Neuronal stem cell (in vitro differentiated cells): ENCODE measurements around the gene TLDC2.
"Not testable (repeated sequence)": the region's sequence is repeated elsewhere in the genome, so short reads cannot be mapped to it uniquely, and the experiment has no call there.

Experiments
- DNase-seq: peaks from one replicate; pipeline ENCODE4 v3.0.0-alpha.2; 2013; ENCODE audit warnings: low spot score
- H2AFZ ChIP-seq: one replicate; pipeline ENCODE4 v1.6.1; 2013; ENCODE audit warnings: mild to moderate bottlenecking, low read length, inconsistent platforms
- H2AK5ac ChIP-seq: 2 replicates; pipeline ENCODE4 v1.6.1; 2013; ENCODE audit warnings: low read depth, mild to moderate bottlenecking, inconsistent platforms, low read length, moderate library complexity, mixed read lengths
- H2BK120ac ChIP-seq: 2 replicates; pipeline ENCODE4 v1.6.1; 2013; ENCODE audit warnings: low read depth, mild to moderate bottlenecking, inconsistent platforms, low read length, moderate library complexity, mixed read lengths
- H2BK12ac ChIP-seq: one replicate; pipeline ENCODE4 v1.6.1; 2013; ENCODE audit warnings: low read length, inconsistent platforms
- H2BK15ac ChIP-seq: 2 replicates; pipeline ENCODE4 v1.6.1; 2013; ENCODE audit warnings: mild to moderate bottlenecking, low read length, inconsistent platforms, mixed read lengths
- H2BK5ac ChIP-seq: one replicate; pipeline ENCODE4 v1.6.1; 2013; ENCODE audit warnings: inconsistent platforms, mild to moderate bottlenecking, low read length, moderate library complexity
- H3K14ac ChIP-seq: one replicate; pipeline ENCODE4 v1.6.1; 2013; ENCODE audit warnings: low read length, inconsistent platforms
- H3K18ac ChIP-seq: 2 replicates; pipeline ENCODE4 v1.6.1; 2013; ENCODE audit warnings: low read length, inconsistent platforms
- H3K23ac ChIP-seq: 2 replicates; pipeline ENCODE4 v1.6.1; 2013; ENCODE audit warnings: low read depth, mild to moderate bottlenecking, mixed read lengths, low read length, inconsistent platforms; ENCODE audit not compliant: poor library complexity
- H3K27ac ChIP-seq: replicated peaks from 3 replicates; pipeline ENCODE4 v1.5.1; 2013; ENCODE audit warnings: low read length, inconsistent platforms
- H3K27me3 ChIP-seq, 3 experiments: 2 replicates each; pipeline ENCODE4 v1.6.1; 2013; ENCODE audit warnings: low read length in 3 of 3, mild to moderate bottlenecking in 2 of 3, inconsistent platforms in 1 of 3, low read depth in 1 of 3, mixed read lengths in 1 of 3, moderate library complexity in 1 of 3; ENCODE audit not compliant: control insufficient read depth in 3 of 3, insufficient read depth in 3 of 3
- H3K36me3 ChIP-seq, 2 donors: replicated peaks in 1 of 2; 2 replicates each; pipeline ENCODE4 v1.6.1; 2013; ENCODE audit warnings: low read length in 2 of 2; ENCODE audit not compliant: control insufficient read depth in 2 of 2, insufficient read depth in 2 of 2
- H3K4ac ChIP-seq: 2 replicates; pipeline ENCODE4 v1.6.1; 2013; ENCODE audit warnings: inconsistent platforms, mild to moderate bottlenecking, low read length, moderate library complexity
- H3K4me1 ChIP-seq, 2 donors: 1 replicate in 1 of 2; 2 replicates in 1 of 2; pipeline ENCODE4 v1.6.1; 2013; ENCODE audit warnings: low read length in 2 of 2, low read depth in 1 of 2; ENCODE audit not compliant: control insufficient read depth in 2 of 2, insufficient read depth in 1 of 2
- H3K4me2 ChIP-seq: one replicate; pipeline ENCODE4 v1.6.1; 2013; ENCODE audit warnings: mild to moderate bottlenecking, low read length, inconsistent platforms; ENCODE audit not compliant: insufficient read depth, poor library complexity, severe bottlenecking
- H3K4me3 ChIP-seq, 2 donors: 2 replicates each; pipeline ENCODE4 v1.5.1; 2013; ENCODE audit warnings: low read length in 2 of 2, mild to moderate bottlenecking in 2 of 2, inconsistent platforms in 1 of 2, moderate library complexity in 1 of 2
- H3K79me1 ChIP-seq: one replicate; pipeline ENCODE4 v1.6.1; 2013; ENCODE audit warnings: low read depth, mild to moderate bottlenecking, inconsistent platforms, low read length, moderate library complexity
- H3K9ac ChIP-seq: one replicate; pipeline ENCODE4 v1.6.1; 2013; ENCODE audit warnings: mild to moderate bottlenecking, low read depth, low read length, inconsistent platforms; ENCODE audit not compliant: poor library complexity
- H3K9me3 ChIP-seq, 2 donors: replicated peaks in 1 of 2; 2 replicates each; pipeline versions ENCODE3 to v1.6.1; 2013; ENCODE audit warnings: low read length in 2 of 2, mild to moderate bottlenecking in 2 of 2, inconsistent platforms in 1 of 2, low read depth in 1 of 2, mixed read lengths in 1 of 2, moderate library complexity in 1 of 2; ENCODE audit not compliant: control insufficient read depth in 2 of 2, insufficient read depth in 1 of 2
- H4K8ac ChIP-seq: one replicate; pipeline ENCODE4 v1.6.1; 2013; ENCODE audit warnings: low read depth, mild to moderate bottlenecking, inconsistent platforms, low read length, moderate library complexity
- H4K91ac ChIP-seq: one replicate; pipeline ENCODE4 v1.6.1; 2013; ENCODE audit warnings: low read length, low read depth, mild to moderate bottlenecking, inconsistent platforms; ENCODE audit not compliant: poor library complexity
- WGBS, 2 donors: extraction: QIAGEN DNeasy Blood & Tissue Kit; methylation state at CpG; one replicate each; pipeline ENCODE4 v1.1.7; 2013; ENCODE audit warnings: missing lambda C conversion rate in 2 of 2, mixed read lengths in 1 of 2; ENCODE audit not compliant: insufficient read length in 2 of 2, insufficient replicate concordance in 1 of 2; ENCODE audit errors: extremely low coverage in 2 of 2; 5-methylcytosine and 5-hydroxymethylcytosine counted together

The TLDC2 gene

DNA sequence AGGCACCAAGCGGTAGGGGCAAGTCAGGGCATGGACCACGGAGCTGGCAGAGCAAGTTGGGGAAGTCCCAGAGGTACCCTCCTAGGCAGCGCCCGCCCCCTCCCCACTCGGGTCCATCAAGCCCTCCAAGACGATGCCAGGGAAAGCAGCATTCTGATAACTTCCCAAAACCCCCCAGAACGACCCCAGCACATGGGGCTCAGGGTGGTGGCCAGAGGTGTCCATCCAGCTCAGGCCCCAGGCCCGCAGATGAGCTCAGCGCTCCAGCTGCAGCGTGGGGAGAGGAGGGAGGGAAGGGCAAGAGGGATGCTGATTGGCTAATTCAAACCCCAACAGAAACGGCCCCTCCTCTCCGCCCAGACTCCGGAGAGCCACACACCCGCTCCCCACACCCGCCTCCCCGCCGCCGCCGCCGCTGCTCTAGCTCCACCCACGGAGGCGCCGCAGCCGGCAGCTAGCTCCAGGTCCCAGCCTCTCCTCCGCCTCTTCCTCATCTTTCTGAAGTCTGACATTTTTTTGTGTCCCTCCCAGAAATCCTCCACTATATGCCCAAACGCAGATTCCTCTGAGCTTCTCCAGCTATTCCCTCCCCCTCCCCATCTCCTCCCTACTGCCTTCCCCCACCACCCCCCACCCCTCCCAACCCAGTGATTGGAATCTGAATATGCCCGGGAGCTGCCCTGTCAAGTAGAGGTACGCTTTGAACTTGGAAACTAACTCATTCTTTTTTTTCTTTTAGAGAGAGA, 40.3 kb upstream of the TLDC2 start:
- H3K27ac ChIP-seq, result peak overlapping the region; percentile 77
- no CpG with 5 or more reads among the region's 28 CpGs for WGBS, 2 donors
- peak overlapping the region in 1 of 2 donors; percentile 35 for H3K4me3 ChIP-seq

DNA sequence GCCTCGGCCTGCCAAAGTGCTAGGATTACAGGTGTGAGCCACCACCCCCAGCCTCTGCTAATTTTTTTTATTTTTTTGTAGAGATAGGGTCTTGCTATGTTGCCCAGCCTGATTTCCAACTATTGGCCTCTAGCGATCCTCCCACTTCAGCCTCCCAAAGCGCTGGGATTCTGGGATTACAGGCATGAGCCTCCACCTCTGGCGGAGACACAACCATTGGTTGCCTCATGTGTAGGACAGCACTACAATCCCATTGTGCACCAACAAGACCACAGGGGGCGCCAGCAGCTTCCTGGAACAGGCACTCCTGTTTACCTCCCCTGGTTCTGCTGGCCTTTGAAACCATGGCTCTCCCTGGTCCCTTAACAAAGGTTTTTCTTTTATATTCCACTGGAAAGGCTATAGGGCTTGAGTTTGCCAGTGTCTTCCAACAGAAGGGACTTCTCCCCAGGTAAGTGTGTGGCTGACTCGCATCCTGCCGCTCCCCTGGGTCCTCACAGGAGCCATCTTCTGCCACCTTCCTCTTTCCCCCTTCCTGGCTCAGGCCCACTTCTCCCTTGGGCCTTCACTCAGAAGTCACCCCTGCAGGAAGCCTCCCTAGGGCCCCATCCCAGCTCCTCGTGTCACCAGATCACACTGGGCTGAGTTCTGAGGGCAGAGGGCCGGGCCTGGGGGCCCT, 39.2 kb upstream of the TLDC2 start:
- WGBS, 2 donors, result no CpG with 5 or more reads among the region's 9 CpGs
- peak overlapping the region; percentile 84 for H3K18ac ChIP-seq

More for the DNA sequence above, 40.3 kb upstream of the TLDC2 start:
- peak overlapping the region; percentile 40 for H2BK15ac ChIP-seq
- H3K27me3 ChIP-seq, result no peaks in the 10 kb centered on the region
- H2BK120ac ChIP-seq, result no peak overlapping the region
- H3K9ac ChIP-seq, result peak overlapping the region; percentile 64
- peak overlapping the region; percentile 72 for H2AK5ac ChIP-seq
- H2AFZ ChIP-seq, result peak overlapping the region; percentile 69
- H2BK12ac ChIP-seq, result no peak overlapping the region
- peak overlapping the region; percentile 23 for H3K23ac ChIP-seq
- DNase-seq, result peak; percentile 84
- H4K91ac ChIP-seq, result no peak overlapping the region
- no peak overlapping the region for H3K4me2 ChIP-seq
- no peak overlapping the region for H4K8ac ChIP-seq
- H3K4ac ChIP-seq, result no peak overlapping the region
- no peak overlapping the region for H3K14ac ChIP-seq
- peaks cover 10 to 11% of the 10 kb centered on the region in 2 donors for H3K4me1 ChIP-seq
- peaks cover 0 to 2% of the 10 kb centered on the region in 2 donors for H3K9me3 ChIP-seq
- peak overlapping the region; percentile 46 for H2BK5ac ChIP-seq
- peaks cover 13 to 52% of the 10 kb centered on the region in 2 donors for H3K36me3 ChIP-seq
- H3K79me1 ChIP-seq, result peaks cover 7% of the 10 kb centered on the region
- peak overlapping the region; percentile 82 for H3K18ac ChIP-seq

DNA sequence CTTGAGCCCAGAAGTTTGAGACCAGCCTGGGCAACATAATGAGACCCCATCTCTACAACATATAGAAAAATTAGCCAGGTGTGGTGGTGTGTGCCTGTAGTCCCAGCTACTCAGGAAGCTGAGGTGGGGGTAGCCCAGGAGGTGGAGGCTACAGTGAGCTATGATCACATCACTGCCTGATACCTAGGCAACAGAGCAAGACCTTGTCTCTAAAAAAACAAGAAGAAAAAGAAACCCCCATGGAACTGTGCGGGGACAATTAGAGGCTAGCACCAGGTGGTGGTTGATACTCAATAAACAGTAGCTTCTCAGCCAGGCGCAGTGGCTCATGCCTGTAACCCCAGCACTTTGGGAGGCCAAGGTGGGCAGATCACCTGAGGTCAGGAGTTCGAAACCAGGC, 37.6 kb upstream of the TLDC2 start:
- not testable (repeated sequence) for H3K23ac ChIP-seq, H3K4ac ChIP-seq, H3K9me3 ChIP-seq, H2BK12ac ChIP-seq, H3K14ac ChIP-seq, H4K91ac ChIP-seq, H2AFZ ChIP-seq, H3K4me3 ChIP-seq, H3K27ac ChIP-seq, H3K9ac ChIP-seq, DNase-seq, H3K18ac ChIP-seq, H3K4me1 ChIP-seq, H2AK5ac ChIP-seq, H2BK5ac ChIP-seq, H3K27me3 ChIP-seq, H2BK15ac ChIP-seq, H2BK120ac ChIP-seq, H3K4me2 ChIP-seq, H4K8ac ChIP-seq
- H3K36me3 ChIP-seq, result peaks cover 5 to 40% of the 10 kb centered on the region in 2 donors
- WGBS, 2 donors, result no CpG with 5 or more reads among the region's 3 CpGs
- H3K79me1 ChIP-seq, result peaks cover 13% of the 10 kb centered on the region

More for the DNA sequence above, 39.2 kb upstream of the TLDC2 start:
- Histone ChIP-seq H2BK5ac (peak overlapping the region; percentile 91), H2BK15ac (no peak overlapping the region), H3K4me1 (peaks cover 10 to 11% of the 10 kb centered on the region in 2 donors), H3K27me3 (no peaks in the 10 kb centered on the region), H3K9me3 (peaks cover 0 to 2% of the 10 kb centered on the region in 2 donors), H3K14ac (no peak overlapping the region), H3K4me2 (no peak overlapping the region), H3K36me3 (peaks cover 6 to 45% of the 10 kb centered on the region in 2 donors), H2BK12ac (no peak overlapping the region), H3K79me1 (peaks cover 9% of the 10 kb centered on the region), H2BK120ac (no peak overlapping the region), H2AFZ (no peak overlapping the region), H4K91ac (no peak overlapping the region), H4K8ac (no peak overlapping the region), H2AK5ac (peak overlapping the region; percentile 57), H3K4ac (no peak overlapping the region), H3K9ac (no peak overlapping the region), H3K23ac (no peak overlapping the region), H3K27ac (peak overlapping the region; percentile 61), H3K4me3 (no peak overlapping the region)
- DNase-seq, result no peak

DNA sequence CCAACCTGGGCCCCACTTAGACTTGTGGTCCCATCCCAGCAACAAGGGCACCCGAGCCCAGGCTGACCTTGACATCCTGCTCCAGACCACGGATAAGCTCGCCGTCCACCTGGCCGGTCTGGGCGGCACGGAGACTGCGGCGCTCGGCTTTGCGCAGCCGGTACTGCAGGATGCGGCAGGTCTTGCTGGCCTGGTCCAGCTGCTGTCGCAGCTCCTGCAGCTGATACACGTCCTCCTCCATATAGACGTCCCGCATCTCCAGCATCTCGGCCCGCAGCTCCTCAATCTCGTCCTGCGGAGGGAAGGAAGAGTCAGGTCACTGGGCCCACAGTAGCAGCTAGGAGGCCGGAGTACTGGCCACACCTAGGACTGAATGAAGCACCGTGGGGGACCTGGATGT, 36.8 kb upstream of the TLDC2 start:
- no peak overlapping the region for H3K27ac ChIP-seq
- no peak overlapping the region for H2BK5ac ChIP-seq

More for the DNA sequence above, 36.8 kb upstream of the TLDC2 start:
- H3K4me3 ChIP-seq, result no peak overlapping the region
- H3K4me2 ChIP-seq, result no peak overlapping the region
- H2BK15ac ChIP-seq, result no peak overlapping the region
- H3K23ac ChIP-seq, result peak overlapping the region; percentile 55
- no peaks in the 10 kb centered on the region for H3K27me3 ChIP-seq
- H2AFZ ChIP-seq, result no peak overlapping the region
- H4K8ac ChIP-seq, result peak overlapping the region; percentile 48
- no peak overlapping the region for H3K4ac ChIP-seq
- no peak overlapping the region for H2BK12ac ChIP-seq
- no peak overlapping the region for H4K91ac ChIP-seq
- peaks cover 4% of the 10 kb centered on the region in 2 donors for H3K4me1 ChIP-seq
- peaks cover 13% of the 10 kb centered on the region for H3K79me1 ChIP-seq
- H2BK120ac ChIP-seq, result no peak overlapping the region
- no peak overlapping the region for H3K9ac ChIP-seq
- no peak overlapping the region for H3K18ac ChIP-seq
- DNase-seq, result no peak
- peaks cover 0 to 2% of the 10 kb centered on the region in 2 donors for H3K9me3 ChIP-seq
- no CpG with 5 or more reads among the region's 23 CpGs for WGBS, 2 donors
- peaks cover 5 to 36% of the 10 kb centered on the region in 2 donors for H3K36me3 ChIP-seq
- no peak overlapping the region for H2AK5ac ChIP-seq
- H3K14ac ChIP-seq, result no peak overlapping the region
